HEK293 (cell line): ENCODE results near the gene SLC35F4.
"Not testable (repeated sequence)": the region's sequence is repeated elsewhere in the genome, so short reads cannot be mapped to it uniquely, and the experiment has no call there.

Source experiments
- CTCF ChIA-PET: fragments of 350-600 bp; formaldehyde crosslinking; extraction: SDS; loops from one replicate; lab custom pipeline; 2021; ENCODE audit warnings: antibody characterized with exemption; lab: Yijun Ruan, JAX
- POLR2A ChIA-PET: fragments of 300-600 bp; formaldehyde crosslinking; extraction: SDS; loops from one replicate; lab custom pipeline; 2020; ENCODE audit warnings: antibody characterized with exemption, inconsistent platforms; lab: Yijun Ruan, JAX
- H3K27ac ChIP-seq: fragments of 200-500 bp; sonication (Bioruptor generic); 2 replicates; pipeline ENCODE4 v1.5.1; 2014; ENCODE audit warnings: low read depth, low read length, control low read depth, inconsistent platforms; ENCODE audit errors: extremely low read depth
- H3K36me3 ChIP-seq, 2 experiments: fragments of 200-500 bp in 1 of 2; sonication (Bioruptor generic) in 1 of 2; 1 replicate in 1 of 2; 2 replicates in 1 of 2; pipeline ENCODE4 v1.5.1; 2014 to 2017; ENCODE audit warnings: inconsistent platforms in 2 of 2, low read length in 2 of 2; ENCODE audit not compliant: control insufficient read depth in 2 of 2, insufficient read depth in 1 of 2
- H3K4me1 ChIP-seq: fragments of 200-500 bp; sonication (Bioruptor generic); 2 replicates; pipeline ENCODE4 v1.5.1; 2014; ENCODE audit warnings: mild to moderate bottlenecking, low read length, inconsistent platforms; ENCODE audit not compliant: control insufficient read depth, insufficient read depth
- H3K4me3 ChIP-seq: 2 replicates; pipeline ENCODE4 v1.5.1; 2011; ENCODE audit warnings: low read depth, mild to moderate bottlenecking, control low read depth, low read length, moderate library complexity
- H3K9me3 ChIP-seq: fragments of 200-500 bp; sonication (Bioruptor generic); 2 replicates; pipeline ENCODE4 v1.5.1; 2014; ENCODE audit warnings: low read depth, low read length, inconsistent platforms; ENCODE audit not compliant: control insufficient read depth, insufficient read depth
- MYNN ChIP-seq: fragments of 450-650 bp; formaldehyde crosslinking; IDR thresholded peaks from 2 replicates; pipeline ENCODE4 v1.5.1; 2016; ENCODE audit warnings: missing biosample characterization, missing genetic modification characterization, borderline replicate concordance
- OVOL3 ChIP-seq: fragments of 450-650 bp; formaldehyde crosslinking; IDR thresholded peaks from 2 replicates; pipeline ENCODE4 v1.5.1; 2016; ENCODE audit warnings: missing biosample characterization, missing genetic modification characterization
- ZNF16 ChIP-seq: fragments of 450-650 bp; formaldehyde crosslinking; IDR thresholded peaks from 2 replicates; pipeline ENCODE4 v1.5.1; 2016; ENCODE audit warnings: low read depth, missing biosample characterization, missing genetic modification characterization
- ZNF274 ChIP-seq, 2 experiments: fragments of 200-500 bp in 1 of 2; fragments of 450-650 bp in 1 of 2; sonication (Bioruptor generic) in 1 of 2; formaldehyde crosslinking in 1 of 2; IDR thresholded peaks; 2 replicates each; pipeline versions ENCODE4 v1.5.1 to v1.6.1; 2014 to 2016; ENCODE audit warnings: borderline replicate concordance in 1 of 2, inconsistent platforms in 1 of 2, low read length in 1 of 2, missing biosample characterization in 1 of 2, missing genetic modification characterization in 1 of 2
- ZNF404 ChIP-seq: fragments of 450-650 bp; formaldehyde crosslinking; IDR thresholded peaks from 2 replicates; pipeline ENCODE4 v1.5.1; 2017; ENCODE audit warnings: missing biosample characterization, missing genetic modification characterization
- ZNF423 ChIP-seq: fragments of 450-650 bp; formaldehyde crosslinking; IDR thresholded peaks from 2 replicates; pipeline ENCODE4 v1.5.1; 2016; ENCODE audit warnings: missing biosample characterization, missing genetic modification characterization
- TF ChIP-seq, protein P1 (sequence below): fragments of 450-650 bp; formaldehyde crosslinking; conservative IDR thresholded peaks from 2 replicates; pipeline ENCODE4 v1.5.1; 2016; ENCODE audit warnings: low read depth, missing biosample characterization, missing genetic modification characterization
- TF ChIP-seq, protein P2 (sequence below): fragments of 450-650 bp; formaldehyde crosslinking; IDR thresholded peaks from 2 replicates; pipeline ENCODE4 v1.5.1; 2016; ENCODE audit warnings: missing biosample characterization, missing genetic modification characterization
- TF ChIP-seq, protein P3 (sequence below): fragments of 450-650 bp; formaldehyde crosslinking; optimal IDR thresholded peaks from 2 replicates; pipeline ENCODE3; 2016; ENCODE audit warnings: missing biosample characterization, mild to moderate bottlenecking, missing genetic modification characterization

SLC35F4 gene

DNA sequence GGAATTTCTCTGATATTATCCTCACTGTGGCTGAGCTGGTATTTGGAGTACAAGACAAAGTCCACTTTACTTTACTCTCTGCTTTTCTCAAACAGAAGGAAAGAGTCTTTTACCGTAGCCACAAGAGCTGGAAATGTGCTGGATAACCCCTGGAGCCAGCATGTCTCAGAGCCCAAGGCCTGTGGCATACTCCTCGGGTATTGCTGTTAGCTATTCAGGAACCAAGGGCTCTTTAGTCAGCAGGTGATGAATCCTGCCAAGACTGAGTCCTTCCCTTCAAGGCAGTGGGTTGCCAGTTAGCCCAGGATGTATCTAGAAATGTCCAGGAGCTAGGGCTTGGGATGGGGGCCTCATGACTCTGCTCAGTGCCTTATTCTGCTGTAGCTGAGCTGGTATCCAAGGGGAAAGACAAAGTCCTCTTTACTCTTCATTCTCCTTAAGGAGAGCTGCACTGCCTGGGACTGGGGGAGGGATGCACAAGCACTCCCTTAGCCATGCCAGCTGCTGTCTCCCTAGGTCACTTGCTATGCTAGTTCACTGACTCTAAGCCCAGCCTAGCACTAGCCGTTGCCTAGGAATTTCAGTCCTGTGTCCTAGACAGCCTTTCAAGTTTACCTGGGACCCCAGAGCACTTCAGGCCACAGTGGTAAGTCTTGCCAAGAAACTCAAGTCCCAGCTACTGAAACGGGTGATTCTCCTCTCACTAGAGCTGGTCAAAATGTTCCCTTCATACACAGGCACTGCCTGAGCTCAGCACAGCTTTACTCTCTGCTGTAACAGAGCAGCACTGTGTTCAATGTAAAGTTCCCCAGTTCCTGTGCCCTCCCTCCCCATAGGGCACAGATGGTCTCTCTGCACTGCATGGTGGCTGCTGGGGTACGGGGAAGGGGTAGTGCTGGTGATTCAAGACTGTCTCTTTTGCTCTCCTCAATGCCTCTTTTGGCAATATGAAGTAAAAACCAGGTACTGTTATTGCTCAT, 136.4 kb downstream of the SLC35F4 start (continued):
- TF ChIP-seq, protein P1, sequence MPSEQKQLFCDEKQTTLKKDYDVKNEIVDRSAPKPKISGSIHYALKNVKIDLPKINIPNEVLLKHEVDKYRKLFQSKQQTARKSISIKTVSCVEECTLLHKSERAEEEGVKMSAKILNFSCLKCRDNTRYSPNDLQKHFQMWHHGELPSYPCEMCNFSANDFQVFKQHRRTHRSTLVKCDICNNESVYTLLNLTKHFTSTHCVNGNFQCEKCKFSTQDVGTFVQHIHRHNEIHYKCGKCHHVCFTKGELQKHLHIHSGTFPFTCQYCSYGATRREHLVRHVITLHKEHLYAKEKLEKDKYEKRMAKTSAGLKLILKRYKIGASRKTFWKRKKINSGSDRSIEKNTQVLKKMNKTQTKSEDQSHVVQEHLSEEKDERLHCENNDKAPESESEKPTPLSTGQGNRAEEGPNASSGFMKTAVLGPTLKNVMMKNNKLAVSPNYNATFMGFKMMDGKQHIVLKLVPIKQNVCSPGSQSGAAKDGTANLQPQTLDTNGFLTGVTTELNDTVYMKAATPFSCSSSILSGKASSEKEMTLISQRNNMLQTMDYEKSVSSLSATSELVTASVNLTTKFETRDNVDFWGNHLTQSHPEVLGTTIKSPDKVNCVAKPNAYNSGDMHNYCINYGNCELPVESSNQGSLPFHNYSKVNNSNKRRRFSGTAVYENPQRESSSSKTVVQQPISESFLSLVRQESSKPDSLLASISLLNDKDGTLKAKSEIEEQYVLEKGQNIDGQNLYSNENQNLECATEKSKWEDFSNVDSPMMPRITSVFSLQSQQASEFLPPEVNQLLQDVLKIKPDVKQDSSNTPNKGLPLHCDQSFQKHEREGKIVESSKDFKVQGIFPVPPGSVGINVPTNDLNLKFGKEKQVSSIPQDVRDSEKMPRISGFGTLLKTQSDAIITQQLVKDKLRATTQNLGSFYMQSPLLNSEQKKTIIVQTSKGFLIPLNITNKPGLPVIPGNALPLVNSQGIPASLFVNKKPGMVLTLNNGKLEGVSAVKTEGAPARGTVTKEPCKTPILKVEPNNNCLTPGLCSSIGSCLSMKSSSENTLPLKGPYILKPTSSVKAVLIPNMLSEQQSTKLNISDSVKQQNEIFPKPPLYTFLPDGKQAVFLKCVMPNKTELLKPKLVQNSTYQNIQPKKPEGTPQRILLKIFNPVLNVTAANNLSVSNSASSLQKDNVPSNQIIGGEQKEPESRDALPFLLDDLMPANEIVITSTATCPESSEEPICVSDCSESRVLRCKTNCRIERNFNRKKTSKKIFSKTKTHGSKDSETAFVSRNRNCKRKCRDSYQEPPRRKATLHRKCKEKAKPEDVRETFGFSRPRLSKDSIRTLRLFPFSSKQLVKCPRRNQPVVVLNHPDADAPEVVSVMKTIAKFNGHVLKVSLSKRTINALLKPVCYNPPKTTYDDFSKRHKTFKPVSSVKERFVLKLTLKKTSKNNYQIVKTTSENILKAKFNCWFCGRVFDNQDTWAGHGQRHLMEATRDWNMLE (tag by site-specific recombination) = no peak
- TF ChIP-seq, protein P2, sequence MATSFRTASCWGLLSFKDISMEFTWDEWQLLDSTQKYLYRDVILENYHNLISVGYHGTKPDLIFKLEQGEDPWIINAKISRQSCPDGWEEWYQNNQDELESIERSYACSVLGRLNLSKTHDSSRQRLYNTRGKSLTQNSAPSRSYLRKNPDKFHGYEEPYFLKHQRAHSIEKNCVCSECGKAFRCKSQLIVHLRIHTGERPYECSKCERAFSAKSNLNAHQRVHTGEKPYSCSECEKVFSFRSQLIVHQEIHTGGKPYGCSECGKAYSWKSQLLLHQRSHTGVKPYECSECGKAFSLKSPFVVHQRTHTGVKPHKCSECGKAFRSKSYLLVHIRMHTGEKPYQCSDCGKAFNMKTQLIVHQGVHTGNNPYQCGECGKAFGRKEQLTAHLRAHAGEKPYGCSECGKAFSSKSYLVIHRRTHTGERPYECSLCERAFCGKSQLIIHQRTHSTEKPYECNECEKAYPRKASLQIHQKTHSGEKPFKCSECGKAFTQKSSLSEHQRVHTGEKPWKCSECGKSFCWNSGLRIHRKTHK (tag by site-specific recombination) = no peak

DNA sequence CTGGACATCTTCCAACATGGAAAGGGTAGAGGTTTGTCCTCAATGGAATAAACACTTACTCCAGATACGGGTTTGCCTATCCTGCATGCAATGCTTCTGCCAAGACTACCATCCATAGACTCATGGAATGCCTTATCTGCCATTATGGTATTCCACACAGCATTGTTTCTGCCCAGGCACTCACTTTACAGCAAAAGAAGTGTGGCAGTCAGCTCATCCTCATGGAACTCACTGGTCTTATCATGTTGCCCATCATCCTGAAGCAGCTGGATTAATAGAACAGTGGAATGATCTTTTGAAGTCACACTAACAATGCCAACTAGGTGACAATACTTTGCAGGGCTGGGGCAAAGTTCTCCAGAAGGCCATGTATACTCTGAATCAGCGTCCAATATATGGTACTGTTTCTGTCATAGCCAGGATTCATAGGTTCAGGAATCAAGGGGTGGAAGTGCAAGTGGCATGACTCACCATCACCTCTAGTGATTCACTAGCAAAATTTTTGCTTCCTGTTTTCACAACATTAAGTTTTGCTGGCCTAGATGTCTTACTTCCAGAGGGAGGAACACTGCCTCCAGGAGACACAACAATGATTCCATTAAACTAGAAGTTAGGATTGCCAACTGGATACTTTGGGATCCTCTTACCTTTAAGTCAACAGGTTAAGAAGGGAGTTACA, 140.4 kb downstream of the SLC35F4 start:
- ChIA-PET CTCF (no interaction called here), POLR2A (no interaction called here)
- TF ChIP-seq MYNN (tag by site-specific recombination) = no peak
- TF ChIP-seq ZNF404 (tag by site-specific recombination) = no peak
- TF ChIP-seq OVOL3 (tag by site-specific recombination) = no peak
- TF ChIP-seq, protein P3, sequence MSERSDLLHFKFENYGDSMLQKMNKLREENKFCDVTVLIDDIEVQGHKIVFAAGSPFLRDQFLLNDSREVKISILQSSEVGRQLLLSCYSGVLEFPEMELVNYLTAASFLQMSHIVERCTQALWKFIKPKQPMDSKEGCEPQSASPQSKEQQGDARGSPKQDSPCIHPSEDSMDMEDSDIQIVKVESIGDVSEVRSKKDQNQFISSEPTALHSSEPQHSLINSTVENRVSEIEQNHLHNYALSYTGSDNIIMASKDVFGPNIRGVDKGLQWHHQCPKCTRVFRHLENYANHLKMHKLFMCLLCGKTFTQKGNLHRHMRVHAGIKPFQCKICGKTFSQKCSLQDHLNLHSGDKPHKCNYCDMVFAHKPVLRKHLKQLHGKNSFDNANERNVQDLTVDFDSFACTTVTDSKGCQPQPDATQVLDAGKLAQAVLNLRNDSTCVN (tag by site-specific recombination) = no peak
- TF ChIP-seq ZNF423 (tag by site-specific recombination) = no peak
- no peak for TF ChIP-seq ZNF16
- TF ChIP-seq ZNF274 (IDR thresholded peaks at IDR 0.05; ENCODE audit: low read length) = no peak
- TF ChIP-seq ZNF274 (tag by site-specific recombination; IDR thresholded peaks at IDR 0.05; ENCODE audit: borderline replicate concordance) = no peak
- H3K9me3 ChIP-seq = no peaks in the 10 kb centered on the region
- no peaks in the 10 kb centered on the region for H3K4me1 ChIP-seq
- no peak overlapping the region for H3K27ac ChIP-seq
- H3K4me3 ChIP-seq = no peak overlapping the region
- H3K36me3 ChIP-seq = no peaks in the 10 kb centered on the region

DNA sequence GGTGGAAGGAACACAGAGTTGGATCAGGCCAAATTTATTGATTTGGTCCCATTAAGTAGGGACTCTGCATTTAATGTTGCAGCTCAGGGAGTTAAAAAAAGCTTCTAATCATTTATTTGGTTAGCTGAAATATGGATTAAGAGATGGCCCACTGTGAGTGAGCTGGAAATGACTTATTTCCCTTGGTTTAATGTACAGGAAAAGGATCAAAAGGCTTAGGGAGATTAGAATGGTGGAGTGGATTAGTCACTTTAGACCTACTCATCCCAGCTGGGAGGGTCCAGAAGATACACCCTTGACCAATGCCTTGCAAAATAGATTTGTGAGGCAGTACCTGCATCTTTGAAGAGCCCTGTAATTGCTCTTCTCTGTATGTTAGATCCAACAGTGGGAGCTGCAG, 143.8 kb downstream of the SLC35F4 start:
- CTCF ChIA-PET, POLR2A ChIA-PET, H3K4me1 ChIP-seq, H3K4me3 ChIP-seq, H3K9me3 ChIP-seq, H3K27ac ChIP-seq, H3K36me3 ChIP-seq: not testable (repeated sequence)
